Activated CD8-positive, alpha-beta memory T cell treated with anti-CD3 and anti-CD28 coated beads for 48 hours (primary cell): ENCODE measurements around the gene TMEM183A.

Experiments
- DNase-seq, 3 experiments: peaks; one replicate each; pipeline ENCODE4 v3.0.0-alpha.2; 2020; ENCODE audit warnings: low read depth in 2 of 3, low spot score in 2 of 3

The TMEM183A gene

GRCh38 chr1:203063287-203063686 is 56.1 kb downstream of the TMEM183A start:
- DNase-seq = no peak

GRCh38 chr1:203065191-203065590 is 58.0 kb downstream of the TMEM183A start:
- no peak for DNase-seq

- DNase-seq = no peak
Observed at GRCh38 chr1:203065986-203066385, 58.8 kb downstream of the TMEM183A start.

GRCh38 chr1:203066965-203067364 is 59.8 kb downstream of the TMEM183A start:
- DNase-seq = no peak

- DNase-seq = no peak
Observed at GRCh38 chr1:203069030-203069747, 62.0 kb downstream of the TMEM183A start.

- DNase-seq = no peak
Observed at GRCh38 chr1:203072002-203072602, 64.9 kb downstream of the TMEM183A start.

GRCh38 chr1:203072911-203073310 is 65.7 kb downstream of the TMEM183A start:
- DNase-seq = no peak

GRCh38 chr1:203073469-203073868 is 66.3 kb downstream of the TMEM183A start:
- DNase-seq = no peak
